NOMO-1 treated with DMSO at 0.1 percent for 48 hours (cell line): ENCODE data around the gene TFEB.

Experiments
- DNase-seq: peaks from one replicate; lab custom pipeline; 2025; ENCODE audit not compliant: unreplicated experiment; lab: John Stamatoyannopoulos, UW

Gene TFEB

GRCh38 chr6:41655176-41655575 lies 80.2 kb downstream of the TFEB start:
- no peak for DNase-seq

- no peak for DNase-seq
Measured at GRCh38 chr6:41654698-41655151, 80.7 kb downstream of the TFEB start.

- DNase-seq, result no peak
Measured at GRCh38 chr6:41654151-41654697, 81.2 kb downstream of the TFEB start.

GRCh38 chr6:41653691-41654090 lies 81.7 kb downstream of the TFEB start:
- no peak for DNase-seq

- DNase-seq, result no peak
Measured at GRCh38 chr6:41652866-41653652, 82.3 kb downstream of the TFEB start.

- DNase-seq, result no peak
Measured at GRCh38 chr6:41651962-41652657, 83.3 kb downstream of the TFEB start.

GRCh38 chr6:41651246-41651961 lies 84.0 kb downstream of the TFEB start:
- DNase-seq, result no peak

GRCh38 chr6:41650120-41650519 lies 85.3 kb downstream of the TFEB start:
- no peak for DNase-seq

- DNase-seq, result no peak
Measured at GRCh38 chr6:41649596-41649995, 85.8 kb downstream of the TFEB start.

- DNase-seq, result no peak
Measured at GRCh38 chr6:41648921-41649320, 86.5 kb downstream of the TFEB start.

GRCh38 chr6:41648070-41648585 lies 87.3 kb downstream of the TFEB start:
- DNase-seq, result no peak

GRCh38 chr6:41647061-41647511 lies 88.3 kb downstream of the TFEB start:
- DNase-seq, result no peak

GRCh38 chr6:41646026-41646795 lies 89.2 kb downstream of the TFEB start:
- no peak for DNase-seq

- DNase-seq, result no peak
Measured at GRCh38 chr6:41645007-41645618, 90.3 kb downstream of the TFEB start.

- DNase-seq, result no peak
Measured at GRCh38 chr6:41644297-41644879, 91.0 kb downstream of the TFEB start.

- DNase-seq, result no peak
Measured at GRCh38 chr6:41643899-41644269, 91.5 kb downstream of the TFEB start.

- no peak for DNase-seq
Measured at GRCh38 chr6:41642960-41643898, 92.2 kb downstream of the TFEB start.

GRCh38 chr6:41642090-41642959 lies 93.1 kb downstream of the TFEB start:
- DNase-seq, result no peak
